GM19351 (cell line): Measurements from ENCODE around the gene CHKB.

Experiments used
- ATAC-seq: cut with Tn5 transposase; IDR thresholded peaks from one replicate; pipeline ENCODE4 v1.9.1; 2021; ENCODE audit warnings: mild to moderate bottlenecking, moderate library complexity; ENCODE audit not compliant: unreplicated experiment

The CHKB gene

DNA sequence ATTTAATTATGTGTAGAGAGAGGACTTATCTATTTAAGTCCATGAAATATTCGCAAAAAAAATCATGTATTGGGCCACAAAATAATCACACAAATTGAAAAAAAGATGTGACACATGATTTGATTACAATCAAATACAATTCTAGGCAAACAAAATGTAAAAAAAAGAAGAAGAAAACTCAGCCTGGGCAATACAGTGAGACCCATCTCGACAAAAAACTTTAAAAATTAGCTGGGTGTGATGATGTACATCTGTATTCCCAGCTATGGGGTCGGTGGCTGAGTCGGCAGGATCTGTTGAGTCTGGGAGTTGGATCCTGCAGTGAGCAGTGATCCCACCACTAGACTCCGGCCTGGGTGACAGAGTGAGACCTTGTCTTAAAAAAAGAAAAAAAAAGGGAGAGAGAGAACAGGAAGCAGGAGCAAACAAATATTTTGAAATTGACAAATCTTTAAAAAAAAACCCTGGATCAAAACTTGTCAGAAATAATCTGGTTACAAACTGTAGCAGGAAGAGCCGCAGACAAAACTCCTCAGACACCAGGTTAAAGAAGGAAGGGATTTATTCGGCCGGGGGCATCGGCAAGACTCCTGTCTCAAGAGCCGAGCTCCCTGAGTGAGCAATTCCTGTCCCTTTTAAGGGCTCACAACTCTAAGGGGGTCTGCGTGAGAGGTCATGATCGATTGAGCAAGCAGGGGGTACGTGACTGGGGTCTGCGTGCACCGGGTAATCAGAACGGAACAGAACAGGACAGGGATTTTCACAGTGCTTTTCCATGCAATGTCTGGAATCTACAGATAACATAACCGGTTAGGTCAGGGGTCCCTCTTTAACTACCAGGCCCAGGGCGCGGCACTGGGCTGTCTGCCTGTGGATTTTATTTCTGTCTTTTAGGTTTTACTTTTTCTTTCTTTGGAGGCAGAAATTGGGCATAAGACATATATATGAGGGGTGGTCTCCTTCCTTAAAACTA, 49.5 kb downstream of the CHKB start:
- no peak for ATAC-seq

DNA sequence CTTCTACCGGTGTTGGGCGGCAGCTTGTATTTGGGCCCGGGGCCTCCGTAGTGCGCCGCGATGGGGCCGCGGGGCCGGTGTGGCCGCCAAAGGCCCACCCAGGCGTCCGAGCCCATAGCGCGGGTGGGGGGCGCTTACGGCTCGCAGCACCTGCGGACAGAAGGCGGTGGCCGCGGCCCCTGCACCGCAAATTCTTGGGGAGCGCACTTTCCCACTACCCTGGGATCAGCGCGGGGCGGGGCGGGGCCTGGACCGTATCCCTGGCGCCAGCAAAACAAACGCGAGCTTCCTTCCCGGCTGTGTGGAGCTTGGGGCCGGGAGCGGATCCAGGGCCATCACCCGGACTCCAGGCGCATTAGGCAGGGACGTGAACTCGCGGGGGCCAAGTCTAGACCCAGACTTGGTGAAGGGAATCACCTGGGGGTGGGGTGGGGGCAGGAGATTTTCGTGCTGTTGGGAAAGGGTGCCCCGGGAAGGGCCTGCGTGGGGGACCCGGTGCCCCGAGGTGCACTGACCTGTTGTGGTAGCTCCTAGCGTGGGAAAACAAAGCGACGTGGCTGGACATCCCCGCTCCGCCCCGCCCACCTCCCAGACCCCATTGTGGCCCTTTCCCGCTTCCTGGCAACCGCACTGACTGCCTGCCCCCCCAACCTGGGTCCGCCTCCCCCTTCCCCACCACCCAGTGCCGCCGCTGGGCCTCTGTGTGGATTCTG, 50.5 kb downstream of the CHKB start:
- ATAC-seq: no peak

DNA sequence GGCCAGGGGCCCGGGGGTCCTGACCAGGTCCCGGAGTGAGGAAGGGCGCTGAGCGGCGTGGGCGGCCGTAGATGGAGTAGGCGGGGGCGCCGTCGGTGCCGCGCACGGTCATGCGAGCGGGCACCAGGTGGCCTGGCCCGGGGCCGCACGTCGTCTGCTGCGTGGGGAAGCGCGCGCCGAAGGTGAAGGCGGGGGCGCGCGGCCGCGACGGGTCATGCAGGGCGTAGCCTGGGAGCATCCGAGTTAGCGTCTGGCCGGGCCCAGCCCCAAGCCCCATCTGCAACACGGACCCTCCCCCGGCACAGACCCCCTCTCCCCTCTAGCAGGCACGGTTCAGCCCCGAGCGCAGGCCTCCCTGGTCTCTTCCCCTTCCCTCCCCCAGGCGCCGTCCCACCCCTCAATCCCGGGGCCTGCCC, 51.1 kb downstream of the CHKB start:
- no peak for ATAC-seq

DNA sequence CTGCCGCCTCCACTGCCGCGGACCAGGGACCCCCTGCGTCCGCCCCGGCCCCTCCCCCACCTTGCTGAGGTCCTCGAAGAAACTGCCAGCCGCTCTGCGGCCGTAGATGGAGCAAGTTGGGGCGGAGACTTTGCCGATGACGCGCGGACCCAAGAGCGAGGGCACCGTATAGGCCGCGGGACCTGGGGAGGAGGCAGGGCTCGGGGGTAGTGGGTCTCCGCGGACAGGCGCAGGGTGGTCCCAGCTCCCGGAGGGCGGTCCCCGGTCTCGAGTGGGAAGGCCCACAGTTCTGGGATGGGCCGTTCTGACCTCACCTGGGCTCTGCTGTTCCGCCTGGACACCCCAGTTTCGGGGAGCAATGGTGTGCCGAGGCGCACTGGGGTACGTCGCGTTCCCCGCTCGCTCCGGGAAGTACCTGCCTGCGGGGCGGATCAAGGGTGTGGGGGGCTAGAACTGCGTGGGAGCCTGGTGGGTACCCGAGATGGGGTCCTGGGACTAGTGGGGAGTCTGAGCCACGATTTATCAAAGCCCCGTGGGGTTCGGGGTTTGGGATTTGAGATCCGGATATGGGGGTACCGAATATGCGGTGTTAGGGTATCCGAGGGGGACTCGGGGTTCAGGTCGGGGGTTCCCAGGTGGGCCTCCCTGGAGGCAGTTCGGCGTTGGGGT, 51.6 kb downstream of the CHKB start:
- ATAC-seq: no peak

DNA sequence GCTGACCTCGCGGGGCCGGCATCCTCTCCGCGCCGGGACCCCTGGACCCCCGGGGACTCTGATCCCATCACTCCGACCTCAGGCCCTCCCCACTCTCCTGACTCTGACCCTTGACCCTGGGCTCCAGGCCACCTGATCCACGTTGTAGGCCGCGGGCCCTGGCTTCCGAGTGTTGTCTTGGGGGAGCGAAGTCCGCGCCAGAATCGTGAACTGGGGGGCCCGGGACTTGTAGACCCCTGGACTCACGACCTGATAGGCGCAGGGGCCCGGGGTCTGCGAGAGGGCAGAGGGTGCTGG, 52.1 kb downstream of the CHKB start:
- no peak for ATAC-seq

DNA sequence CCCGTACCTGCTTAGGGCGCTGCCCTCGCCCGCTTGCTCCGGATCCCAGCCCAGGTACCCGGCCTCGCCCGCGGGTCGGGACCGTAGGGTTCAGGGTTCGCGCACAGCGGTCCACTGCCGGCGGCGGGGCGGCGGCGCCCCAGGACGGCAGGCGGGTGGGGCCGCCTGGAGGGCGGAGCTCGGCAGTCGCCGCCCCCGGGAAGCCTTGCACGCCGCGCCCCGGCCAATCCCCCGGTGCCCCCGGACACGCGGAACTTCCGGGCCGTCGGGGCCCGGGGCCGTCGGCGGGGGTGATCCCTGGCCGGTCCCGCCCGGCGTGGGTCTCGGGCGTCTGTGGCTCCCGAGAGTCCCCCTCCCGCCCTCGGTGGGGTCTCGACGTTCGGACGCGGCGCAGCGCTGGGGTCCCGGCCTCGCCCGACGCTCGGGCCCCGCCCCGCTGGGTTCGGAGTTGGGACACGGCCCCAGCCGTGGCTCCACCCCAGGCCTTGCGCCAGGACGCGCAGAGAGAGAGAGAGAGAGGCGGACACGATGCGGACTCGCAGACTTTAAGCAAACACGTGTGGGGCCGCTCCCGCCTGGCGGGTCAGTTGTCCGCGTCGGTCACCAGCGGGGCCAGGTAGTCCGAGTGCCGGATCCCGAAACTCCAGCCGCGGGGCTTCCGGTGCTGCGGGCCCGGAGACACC, 52.6 kb downstream of the CHKB start, which contains the start of gene TYMP:
Gene TYMP (minus strand): TSS at position 116 of the 683 bp plus-strand sequence. CDS start 303 bp downstream, outside the sequence.
- no peak for ATAC-seq

DNA sequence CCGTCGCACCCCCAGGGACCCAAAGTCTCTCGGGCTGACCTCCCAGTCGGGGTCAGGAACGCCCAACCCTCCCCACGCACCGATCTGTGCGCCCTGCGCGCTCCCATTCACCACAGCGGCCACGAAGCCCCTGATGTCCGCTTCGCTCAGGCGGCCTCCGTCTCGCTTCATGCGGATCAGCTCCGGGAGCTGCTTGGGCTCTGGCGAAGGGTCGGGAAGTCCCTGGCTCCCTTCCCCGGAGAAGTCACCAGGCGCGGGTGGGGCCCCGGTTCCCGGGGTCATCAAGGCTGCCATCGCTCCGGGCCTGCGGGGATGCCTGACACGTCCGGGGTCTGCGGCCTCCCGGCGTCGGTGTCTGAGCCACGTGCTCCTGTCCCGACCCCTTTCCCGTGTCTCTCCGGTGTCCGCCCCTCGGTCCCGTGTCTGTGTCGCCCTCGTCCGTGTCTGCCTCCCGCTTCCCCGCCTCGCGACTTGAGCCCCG, 53.2 kb downstream of the CHKB start:
- no peak for ATAC-seq
